ENCODE measurements around the gene CXCL12.

- TF ChIP-seq CTCF (IDR thresholded peaks at IDR 0.05) (no peak), POLR2AphosphoS5 (IDR thresholded peaks at IDR 0.05) (no peak), POLR2A (IDR thresholded peaks at IDR 0.05) (no peak)
These were observed 17.8 kb downstream of the CXCL12 start for GRCh38 chr10:44366941-44367630.

Measured in prostate gland (tissue), 2 donors.